ENCODE measurements around the gene GRM8.

Gene GRM8

GRCh38 chr7:126657599-126658358, 595.0 kb downstream of the GRM8 start:
- no peak for DNase-seq (ENCODE audit: low spot score)

GRCh38 chr7:126657137-126657536, 595.6 kb downstream of the GRM8 start:
- no peak for DNase-seq (ENCODE audit: low spot score)

- no peak for DNase-seq (ENCODE audit: low spot score)
Observed at GRCh38 chr7:126656165-126656564, 596.6 kb downstream of the GRM8 start.

- no peak for DNase-seq (ENCODE audit: low spot score)
Observed at GRCh38 chr7:126637538-126637937, 615.2 kb downstream of the GRM8 start.

- no peak for DNase-seq (ENCODE audit: low spot score)
Observed at GRCh38 chr7:126635545-126635944, 617.2 kb downstream of the GRM8 start.

GRCh38 chr7:126608339-126608776, 644.4 kb downstream of the GRM8 start:
- DNase-seq (ENCODE audit: low spot score): no peak

- no peak for DNase-seq (ENCODE audit: low spot score)
Observed at GRCh38 chr7:126606331-126606730, 646.4 kb downstream of the GRM8 start.

GRCh38 chr7:126605553-126605952, 647.2 kb downstream of the GRM8 start:
- no peak for DNase-seq (ENCODE audit: low spot score)

- DNase-seq (ENCODE audit: low spot score): no peak
Observed at GRCh38 chr7:126605056-126605455, 647.7 kb downstream of the GRM8 start.

GRCh38 chr7:126589068-126589684, 663.6 kb downstream of the GRM8 start:
- no peak for DNase-seq (ENCODE audit: low spot score)

GRCh38 chr7:126578338-126578737, 674.4 kb downstream of the GRM8 start:
- no peak for DNase-seq (ENCODE audit: low spot score)

GRCh38 chr7:126574276-126575250, 678.2 kb downstream of the GRM8 start:
- DNase-seq (ENCODE audit: low spot score): no peak

- DNase-seq (ENCODE audit: low spot score): no peak
Observed at GRCh38 chr7:126570845-126571244, 681.9 kb downstream of the GRM8 start.

GRCh38 chr7:126569402-126569801, 683.3 kb downstream of the GRM8 start:
- DNase-seq (ENCODE audit: low spot score): no peak

GRCh38 chr7:126557271-126557670, 695.5 kb downstream of the GRM8 start:
- DNase-seq (ENCODE audit: low spot score): no peak

GRCh38 chr7:126541406-126541805, 711.3 kb downstream of the GRM8 start:
- no peak for DNase-seq (ENCODE audit: low spot score)

- DNase-seq (ENCODE audit: low spot score): no peak
Observed at GRCh38 chr7:126535176-126535575, 717.6 kb downstream of the GRM8 start.

- no peak for DNase-seq (ENCODE audit: low spot score)
Observed at GRCh38 chr7:126533715-126534114, 719.0 kb downstream of the GRM8 start.

- no peak for DNase-seq (ENCODE audit: low spot score)
Observed at GRCh38 chr7:126529833-126530232, 722.9 kb downstream of the GRM8 start.

GRCh38 chr7:126529254-126529653, 723.5 kb downstream of the GRM8 start:
- DNase-seq (ENCODE audit: low spot score): no peak

- DNase-seq (ENCODE audit: low spot score): no peak
Observed at GRCh38 chr7:126525906-126526305, 726.8 kb downstream of the GRM8 start.

- no peak for DNase-seq (ENCODE audit: low spot score)
Observed at GRCh38 chr7:126524967-126525366, 727.8 kb downstream of the GRM8 start.

- DNase-seq (ENCODE audit: low spot score): no peak
Observed at GRCh38 chr7:126511046-126511445, 741.7 kb downstream of the GRM8 start.

All from hepatic stellate cell (primary cell).